Heart left ventricle (tissue), 16 donors: ENCODE results near the gene PRKCB. TPM values are rescaled to one million over a fixed set of nuclear protein-coding genes. Genes with fewer than 3 reads are reported as not detected.
A peak's percentile ranks its signal among the peaks of the same experiment; 100 is the strongest.

ENCODE experiments used
- ATAC-seq, 4 donors: fragments of 200-7000 bp; cut with Tn5 transposase; one replicate each; pipeline ENCODE4 v1.9.1; 2020 to 2022; ENCODE audit warnings: moderate library complexity in 4 of 4, mild to moderate bottlenecking in 3 of 4, moderate number of reproducible peaks in 1 of 4
- DNase-seq, 5 donors: peaks; one replicate each; pipeline ENCODE4 v3.0.0-alpha.2; 2020
- H3K27ac ChIP-seq, 12 donors: fragments of 200-600 bp; sonication (generic) in 4 of 12; one replicate each; pipeline versions ENCODE4 v1.5.0 to v1.8.0; 2016 to 2022; ENCODE audit warnings: mild to moderate bottlenecking in 2 of 12
- H3K27me3 ChIP-seq, 9 donors: fragments of 200-600 bp; sonication (generic) in 2 of 9; one replicate each; pipeline versions ENCODE4 v1.5.1 to v1.8.0; 2016 to 2022; ENCODE audit warnings: mild to moderate bottlenecking in 3 of 9
- H3K36me3 ChIP-seq, 9 donors: fragments of 200-600 bp; sonication (generic) in 2 of 9; one replicate each; pipeline versions ENCODE4 v1.5.0 to v1.8.0; 2018 to 2022; ENCODE audit warnings: mild to moderate bottlenecking in 2 of 9
- H3K4me1 ChIP-seq, 12 donors: fragments of 200-600 bp; sonication (generic) in 4 of 12; one replicate each; pipeline versions ENCODE4 v1.5.0 to v1.8.0; 2016 to 2022; ENCODE audit warnings: mild to moderate bottlenecking in 3 of 12
- H3K4me3 ChIP-seq, 12 donors: fragments of 200-600 bp; sonication (generic) in 4 of 12; one replicate each; pipeline versions ENCODE4 v1.5.0 to v1.8.0; 2017 to 2022; ENCODE audit warnings: mild to moderate bottlenecking in 9 of 12, moderate library complexity in 4 of 12
- H3K9me3 ChIP-seq, 12 donors: fragments of 200-600 bp; sonication (generic) in 4 of 12; one replicate each; pipeline versions ENCODE4 v1.5.0 to v1.8.0; 2016 to 2022; ENCODE audit warnings: mild to moderate bottlenecking in 1 of 12
- CTCF ChIP-seq, 12 donors: fragments of 200-600 bp; sonication (generic) in 4 of 12; IDR thresholded peaks; one replicate each; pipeline versions ENCODE4 v1.5.0 to v1.8.0; 2018 to 2022; ENCODE audit warnings: antibody characterized with exemption in 12 of 12, mild to moderate bottlenecking in 5 of 12
- POLR2A ChIP-seq, 2 donors: fragments of 450-650 bp; IDR thresholded peaks; one replicate each; pipeline ENCODE4 v1.6.1; 2017; ENCODE audit warnings: antibody characterized with exemption in 2 of 2, mild to moderate bottlenecking in 2 of 2, moderate library complexity in 2 of 2
- WGBS, 4 donors: extraction: QIAGEN DNeasy Blood & Tissue Kit in 2 of 4; methylation state at CpG; one replicate each; pipeline versions ENCODE4 v1.1.5 to v1.1.7; 2013 to 2018; 5-methylcytosine and 5-hydroxymethylcytosine counted together
- intact Hi-C, 10 donors: fragments of 100-400 bp; cut with DNase I; formaldehyde crosslinking; loops; one replicate each; pipeline versions ENCODE4 v1.11.1 to v1.14.2; 2022
- polyA plus RNA-seq, 2 donors: library from polyadenylated mRNA; stranded (reverse); fragments of 200-250 nt; gene quantifications; one replicate each; pipeline ENCODE4 v1.2.3, GENCODE V29; 2013
- total RNA-seq, 9 donors: library from RNA; depleted of rRNA in 2 of 9; stranded (reverse); fragments of >200 nt in 2 of 9; fragmentation: NEBNext Ultra II Directional in 3 of 9; extraction: Animal tissue kit (Norgen Biotek cat#: 25700) in 3 of 9; gene quantifications; one replicate each; pipeline versions ENCODE4 v1.1.0 to v1.2.4, GENCODE V29; 2016 to 2023
- donor health status: ischemic (EF 13 %, LVEDD 7.1; RV severe dilation, severe dysfunction).
- donor health status: healthy with polysubstance abuse.
- donor health status: DM: no; HTN: yes; CAD: no.
- donor health status: DM: no; HTN: no; CAD: no.
- donor health status: ischemic (EF 25% LVEDD 6.9; RV normal size, moderate dysfunction).
- donor health status: ischemic (EF 25% LVEDD 5.7; RV mildly dilated, moderate dysfunction).
- donor health status: healthy.
- donor health status: DM: yes; HTN: yes; CAD: no.
- donor health status: ischemic (EF 35%, LVEDD 5.7; RV mildly dilated, moderate dysfunction).
- donor health status: nonischemic (EF 11% LVEDD 7.7; RV severe dilation, severe dysfunction).
- donor health status: DM: yes; HTN: yes; CAD: no.
- donor health status: PGD.
- donor health status: ischemic (EF 29% LVEDD 5.4; RV normal size, mild dysfunction).
- donor health status: nonischemic (EF 23%, LVEDD 6.1; RV moderate dilation, normal function).

The PRKCB gene
- total and polyA plus RNA-seq, 11 donors, result 0.30 to 18.4 (median 1.7) TPM

DNA sequence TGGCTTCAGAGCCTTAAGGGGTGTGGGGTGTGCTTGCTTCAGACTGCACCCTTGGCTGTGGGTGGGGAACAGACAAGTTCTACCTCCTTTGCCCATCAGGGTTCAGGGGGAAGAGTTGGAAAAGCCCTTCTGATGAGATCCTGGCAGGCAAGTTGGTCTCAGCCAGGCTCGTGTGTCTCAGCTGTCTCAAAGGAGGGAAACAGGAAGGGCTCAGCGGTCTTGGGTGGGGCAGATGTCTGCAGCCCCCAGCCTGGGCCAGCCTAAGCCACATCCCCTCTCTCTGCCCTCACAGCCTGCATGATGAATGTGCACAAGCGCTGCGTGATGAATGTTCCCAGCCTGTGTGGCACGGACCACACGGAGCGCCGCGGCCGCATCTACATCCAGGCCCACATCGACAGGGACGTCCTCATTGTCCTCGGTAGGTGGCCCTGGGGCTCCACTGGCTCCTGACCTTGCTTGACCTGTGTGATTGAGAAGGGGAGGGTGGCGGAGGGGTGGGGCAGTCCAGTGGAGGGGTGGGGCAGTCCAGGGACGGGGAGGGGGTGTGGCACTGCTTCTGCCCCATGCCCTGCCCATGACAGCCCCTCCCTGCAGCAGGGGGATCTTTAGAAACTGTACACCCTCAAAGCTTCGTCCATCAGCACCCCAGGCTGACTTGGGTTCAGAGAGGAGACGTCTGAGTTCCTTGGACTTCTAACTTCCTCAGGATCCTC, 199.5 kb downstream of the PRKCB start:
- intact Hi-C loops, result loop anchor here in 4 of 10 donors (5.0 to 10.0 kb wide), 4 partner anchors 60 to 300 kb away; no protein-coding TSS in a partner anchor
- TF ChIP-seq CTCF (IDR thresholded peaks at IDR 0.05) (no peak), POLR2A (IDR thresholded peaks at IDR 0.05) (no peak)
- no peak overlapping the region for H3K4me3 ChIP-seq
- 49 to 55% (median 51%) methylated on average over 14 to 17 of the region's 17 CpGs for WGBS, 4 donors
- H3K4me1 ChIP-seq, result peaks cover 0 to 4% (median 0%) of the 10 kb centered on the region in 12 donors
- peaks cover 0 to 34% (median 2%) of the 10 kb centered on the region in 9 donors for H3K27me3 ChIP-seq
- peak in 1 of 4 donors; percentile 29 for ATAC-seq
- H3K27ac ChIP-seq, result no peak overlapping the region
- H3K36me3 ChIP-seq, result no peaks in the 10 kb centered on the region
- H3K9me3 ChIP-seq, result no peaks in the 10 kb centered on the region
- no peak for DNase-seq

- no peak for DNase-seq
- ATAC-seq, result no peak
- Histone ChIP-seq H3K36me3 (no peaks in the 10 kb centered on the region), H3K27me3 (peaks cover 0 to 42% (median 2%) of the 10 kb centered on the region in 9 donors), H3K4me1 (peaks cover 0 to 4% (median 0%) of the 10 kb centered on the region in 12 donors), H3K9me3 (no peaks in the 10 kb centered on the region), H3K27ac (no peak overlapping the region), H3K4me3 (no peak overlapping the region)
- intact Hi-C loops, result loop anchor here in 6 of 10 donors (2.0 to 10.0 kb wide), 7 partner anchors 61 to 301 kb away; no protein-coding TSS in a partner anchor
- WGBS, 4 donors, result 17 to 56% (median 40%) methylated on average over 1 of the region's 1 CpG
- TF ChIP-seq POLR2A (IDR thresholded peaks at IDR 0.05) (no peak), CTCF (IDR thresholded peaks at IDR 0.05) (no peak)
These were observed 200.3 kb downstream of the PRKCB start for GRCh38 chr16:24036038-24036543.

- H3K36me3 ChIP-seq, result no peaks in the 10 kb centered on the region
- intact Hi-C loops, result loop anchor here in 6 of 10 donors (2.0 to 10.0 kb wide), 7 partner anchors 62 to 302 kb away; no protein-coding TSS in a partner anchor
- H3K9me3 ChIP-seq, result no peaks in the 10 kb centered on the region
- WGBS, 4 donors, result 5 to 12% (median 10%) methylated on average over 8 of the region's 8 CpGs
- DNase-seq (peak in 1 of 5 donors; percentile 13), ATAC-seq (peak in 3 of 4 donors; percentile 58 to 69 (median 64))
- H3K27me3 ChIP-seq, result peaks cover 0 to 43% (median 2%) of the 10 kb centered on the region in 9 donors
- no peak overlapping the region for H3K27ac ChIP-seq
- H3K4me1 ChIP-seq, result peaks cover 0 to 4% (median 0%) of the 10 kb centered on the region in 12 donors
- H3K4me3 ChIP-seq, result no peak overlapping the region
- TF ChIP-seq POLR2A (IDR thresholded peaks at IDR 0.05) (no peak), CTCF (IDR thresholded peaks at IDR 0.05) (peak; percentile 44 to 72 (median 59))
These were observed 200.8 kb downstream of the PRKCB start for GRCh38 chr16:24036614-24037013.

GRCh38 chr16:24037335-24037734, 201.6 kb downstream of the PRKCB start:
- Histone ChIP-seq H3K9me3 (no peaks in the 10 kb centered on the region), H3K4me1 (peaks cover 0 to 4% (median 0%) of the 10 kb centered on the region in 12 donors), H3K27me3 (peaks cover 0 to 41% (median 2%) of the 10 kb centered on the region in 9 donors), H3K4me3 (no peak overlapping the region), H3K27ac (no peak overlapping the region), H3K36me3 (no peaks in the 10 kb centered on the region)
- TF ChIP-seq POLR2A (IDR thresholded peaks at IDR 0.05) (no peak), CTCF (IDR thresholded peaks at IDR 0.05) (no peak)
- 74 to 81% (median 80%) methylated on average over 3 of the region's 3 CpGs for WGBS, 4 donors
- DNase-seq, result no peak
- no peak for ATAC-seq
- intact Hi-C loops, result loop anchor here in 6 of 10 donors (2.0 to 10.0 kb wide), 7 partner anchors 63 to 303 kb away; no protein-coding TSS in a partner anchor
